Hepatocyte (in vitro differentiated cells): ENCODE measurements around the gene IL34. TPM values are rescaled to one million over a fixed set of nuclear protein-coding genes. Genes with fewer than 3 reads are reported as not detected.

ENCODE experiments used
- DNase-seq: peaks from one replicate; pipeline ENCODE4 v3.0.0-alpha.2; 2016; ENCODE audit warnings: low spot score
- H2AFZ ChIP-seq: fragments of 200-600 bp; sonication (generic); 2 replicates; pipeline ENCODE4 v1.6.0; 2016; ENCODE audit warnings: antibody characterized with exemption, mild to moderate bottlenecking
- H3K27ac ChIP-seq: fragments of 200-600 bp; sonication (generic); 2 replicates; pipeline ENCODE4 v1.5.1; 2016; ENCODE audit warnings: mild to moderate bottlenecking
- H3K27me3 ChIP-seq: fragments of 200-600 bp; sonication (generic); 2 replicates; pipeline ENCODE4 v1.6.1; 2016
- H3K36me3 ChIP-seq: fragments of 200-600 bp; sonication (generic); replicated peaks from 2 replicates; pipeline ENCODE4 v1.5.1; 2016; ENCODE audit warnings: low read depth; ENCODE audit not compliant: insufficient read depth
- H3K4me1 ChIP-seq: fragments of 200-600 bp; sonication (generic); 2 replicates; pipeline ENCODE4 v1.5.1; 2016; ENCODE audit warnings: mild to moderate bottlenecking, moderate library complexity; ENCODE audit not compliant: insufficient read depth
- H3K4me2 ChIP-seq: fragments of 200-600 bp; sonication (generic); 2 replicates; pipeline ENCODE4 v1.6.0; 2016
- H3K4me3 ChIP-seq: fragments of 200-600 bp; sonication (generic); 2 replicates; pipeline ENCODE4 v1.5.1; 2016; ENCODE audit warnings: mild to moderate bottlenecking
- H3K79me2 ChIP-seq: fragments of 200-600 bp; sonication (generic); 2 replicates; pipeline ENCODE4 v1.6.0; 2017; ENCODE audit warnings: mild to moderate bottlenecking
- H3K9me2 ChIP-seq: fragments of 200-600 bp; sonication (generic); replicated peaks from 2 replicates; pipeline ENCODE4 v1.6.0; 2017; ENCODE audit warnings: mild to moderate bottlenecking; ENCODE audit not compliant: insufficient read depth
- H3K9me3 ChIP-seq: fragments of 200-600 bp; sonication (generic); 2 replicates; pipeline ENCODE4 v1.5.1; 2016; ENCODE audit warnings: low read depth, mild to moderate bottlenecking
- H4K20me1 ChIP-seq: fragments of 200-600 bp; sonication (generic); 2 replicates; pipeline ENCODE4 v1.6.0; 2016; ENCODE audit warnings: mild to moderate bottlenecking; ENCODE audit not compliant: insufficient read depth, poor library complexity, severe bottlenecking
- CTCF ChIP-seq: fragments of 200-600 bp; sonication (generic); IDR thresholded peaks from 2 replicates; pipeline ENCODE4 v1.5.1; 2016; ENCODE audit warnings: antibody characterized with exemption, mild to moderate bottlenecking; ENCODE audit not compliant: poor library complexity
- EZH2 ChIP-seq: fragments of 200-600 bp; sonication (generic); IDR thresholded peaks from 2 replicates; pipeline ENCODE4 v1.6.1; 2016; ENCODE audit warnings: antibody characterized with exemption, mild to moderate bottlenecking, borderline replicate concordance
- EZH2phosphoT487 ChIP-seq: fragments of 200-600 bp; sonication (generic); IDR thresholded peaks from one replicate; pipeline ENCODE4 v1.6.1; 2018; ENCODE audit warnings: antibody characterized with exemption, mild to moderate bottlenecking, low read depth, moderate library complexity; ENCODE audit not compliant: unreplicated experiment, severe bottlenecking
- WGBS: methylation state at CpG from one replicate; pipeline ENCODE4 v1.1.6; 2016; ENCODE audit warnings: low lambda C conversion rate; ENCODE audit errors: missing lambda C conversion rate; 5-methylcytosine and 5-hydroxymethylcytosine counted together
- polyA plus RNA-seq: library from polyadenylated mRNA; unstranded; fragments of >200 nt; fragmentation: Nextera tagmentation; extraction: Ambion mirVana; gene quantifications from 2 replicates; pipeline ENCODE4 v1.2.1, GENCODE V29; 2016
- total RNA-seq: library from RNA; depleted of rRNA; stranded (reverse); fragments of >200 nt; gene quantifications from 2 replicates; pipeline ENCODE4 v1.2.3, GENCODE V29; 2014

The IL34 gene
- total and polyA plus RNA-seq, 2 experiments from 2014 or later = 0.48 to 2.2 TPM

GRCh38 chr16:70708366-70709246, 62.2 kb downstream of the IL34 start:
- H3K4me2 ChIP-seq = no peak overlapping the region
- no peaks in the 10 kb centered on the region for H3K36me3 ChIP-seq

GRCh38 chr16:70709457-70709856, 63.1 kb downstream of the IL34 start:
- H3K4me1 ChIP-seq = peaks cover 47% of the 10 kb centered on the region
- WGBS = 88% methylated on average over 5 of the region's 5 CpGs

More at GRCh38 chr16:70708366-70709246, 62.2 kb downstream of the IL34 start:
- peaks cover 40% of the 10 kb centered on the region for H3K4me1 ChIP-seq
- TF ChIP-seq CTCF (no peak), EZH2 (no peak), EZH2phosphoT487 (no peak)
- H3K79me2 ChIP-seq = no peaks in the 10 kb centered on the region
- H3K9me3 ChIP-seq = no peaks in the 10 kb centered on the region
- H3K27me3 ChIP-seq = no peaks in the 10 kb centered on the region
- no peaks in the 10 kb centered on the region for H4K20me1 ChIP-seq
- no peaks in the 10 kb centered on the region for H3K9me2 ChIP-seq
- 84% methylated on average over 19 of the region's 20 CpGs for WGBS
- DNase-seq = no peak
- H3K27ac ChIP-seq = no peak overlapping the region
- H2AFZ ChIP-seq = no peak overlapping the region
- no peak overlapping the region for H3K4me3 ChIP-seq

DNA sequence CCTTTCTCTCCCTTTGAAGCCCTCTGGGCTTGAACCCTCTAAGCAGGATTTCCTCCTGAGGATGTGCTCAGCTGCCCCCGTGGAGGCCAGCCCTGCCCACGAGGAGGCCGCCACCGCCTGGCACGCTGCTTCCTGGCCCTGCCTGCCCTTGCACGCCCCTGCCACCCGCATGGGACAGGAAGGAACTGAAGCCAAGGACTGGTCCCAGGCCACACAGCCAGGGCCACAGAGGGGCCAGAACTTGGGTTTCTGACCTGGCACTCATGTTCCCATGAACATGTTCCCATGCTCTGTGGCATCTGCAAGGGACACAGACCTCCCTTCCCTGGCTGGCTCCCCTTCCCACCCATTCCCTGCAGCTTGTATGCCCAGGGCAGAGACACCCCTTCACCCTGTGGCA, 63.6 kb downstream of the IL34 start:
- no peak for DNase-seq
- Histone ChIP-seq H3K4me1 (peaks cover 52% of the 10 kb centered on the region), H4K20me1 (no peaks in the 10 kb centered on the region), H3K9me2 (no peaks in the 10 kb centered on the region), H3K9me3 (no peaks in the 10 kb centered on the region), H3K27ac (no peak overlapping the region), H3K27me3 (no peaks in the 10 kb centered on the region), H3K4me3 (no peak overlapping the region), H3K36me3 (no peaks in the 10 kb centered on the region), H3K79me2 (no peaks in the 10 kb centered on the region), H3K4me2 (no peak overlapping the region), H2AFZ (no peak overlapping the region)
- WGBS = 98% methylated on average over 6 of the region's 7 CpGs
- TF ChIP-seq EZH2 (no peak), EZH2phosphoT487 (no peak), CTCF (no peak)

More at GRCh38 chr16:70709457-70709856, 63.1 kb downstream of the IL34 start:
- no peaks in the 10 kb centered on the region for H3K9me3 ChIP-seq
- H4K20me1 ChIP-seq = no peaks in the 10 kb centered on the region
- H3K4me3 ChIP-seq = no peak overlapping the region
- no peak overlapping the region for H2AFZ ChIP-seq
- no peak overlapping the region for H3K4me2 ChIP-seq
- H3K79me2 ChIP-seq = no peaks in the 10 kb centered on the region
- DNase-seq = no peak
- no peaks in the 10 kb centered on the region for H3K27me3 ChIP-seq
- TF ChIP-seq EZH2phosphoT487 = no peak
- TF ChIP-seq CTCF = no peak
- no peak overlapping the region for H3K27ac ChIP-seq
- H3K36me3 ChIP-seq = no peaks in the 10 kb centered on the region
- no peaks in the 10 kb centered on the region for H3K9me2 ChIP-seq

Other genes starting within 250 kb of the IL34 start
- 24.2 and 29.2 TPM in 2 replicates for gene ST3GAL2, start 207.5 kb upstream of the IL34 start, total RNA-seq
- 20.8 and 25.6 TPM in 2 replicates for gene ST3GAL2, start 207.5 kb upstream of the IL34 start, polyA plus RNA-seq
- 13.3 and 25.9 TPM in 2 replicates for gene FCSK, start 192.0 kb upstream of the IL34 start, total RNA-seq
- 12.1 and 15.7 TPM in 2 replicates for gene FCSK, start 192.0 kb upstream of the IL34 start, polyA plus RNA-seq
- 45.9 and 52.9 TPM in 2 replicates for gene COG4, start 123.0 kb upstream of the IL34 start, total RNA-seq
- gene COG4, start 123.0 kb upstream of the IL34 start, polyA plus RNA-seq = 35.3 and 48.9 TPM in 2 replicates
- 112 and 147 TPM in 2 replicates for gene SF3B3, start 122.7 kb upstream of the IL34 start, total RNA-seq
- 165 and 171 TPM in 2 replicates for gene SF3B3, start 122.7 kb upstream of the IL34 start, polyA plus RNA-seq
- gene MTSS2, start 39.5 kb downstream of the IL34 start, total RNA-seq = 16.1 and 19.6 TPM in 2 replicates
- gene MTSS2, start 39.5 kb downstream of the IL34 start, polyA plus RNA-seq = 10.4 and 16.5 TPM in 2 replicates
- gene VAC14, start 154.6 kb downstream of the IL34 start, total RNA-seq = 34.5 and 35.8 TPM in 2 replicates
- 49.4 and 51.4 TPM in 2 replicates for gene VAC14, start 154.6 kb downstream of the IL34 start, polyA plus RNA-seq